Measurements from ENCODE around the gene PPM1J. TPM values are rescaled to one million over a fixed set of nuclear protein-coding genes. Genes with fewer than 3 reads are reported as not detected.

Gene PPM1J
- total and polyA plus RNA-seq, 2 of the 13 experiments (the other 11 are each of a cell fraction or from before 2014, with no cell fraction given): 0.07 to 0.22 TPM

DNA sequence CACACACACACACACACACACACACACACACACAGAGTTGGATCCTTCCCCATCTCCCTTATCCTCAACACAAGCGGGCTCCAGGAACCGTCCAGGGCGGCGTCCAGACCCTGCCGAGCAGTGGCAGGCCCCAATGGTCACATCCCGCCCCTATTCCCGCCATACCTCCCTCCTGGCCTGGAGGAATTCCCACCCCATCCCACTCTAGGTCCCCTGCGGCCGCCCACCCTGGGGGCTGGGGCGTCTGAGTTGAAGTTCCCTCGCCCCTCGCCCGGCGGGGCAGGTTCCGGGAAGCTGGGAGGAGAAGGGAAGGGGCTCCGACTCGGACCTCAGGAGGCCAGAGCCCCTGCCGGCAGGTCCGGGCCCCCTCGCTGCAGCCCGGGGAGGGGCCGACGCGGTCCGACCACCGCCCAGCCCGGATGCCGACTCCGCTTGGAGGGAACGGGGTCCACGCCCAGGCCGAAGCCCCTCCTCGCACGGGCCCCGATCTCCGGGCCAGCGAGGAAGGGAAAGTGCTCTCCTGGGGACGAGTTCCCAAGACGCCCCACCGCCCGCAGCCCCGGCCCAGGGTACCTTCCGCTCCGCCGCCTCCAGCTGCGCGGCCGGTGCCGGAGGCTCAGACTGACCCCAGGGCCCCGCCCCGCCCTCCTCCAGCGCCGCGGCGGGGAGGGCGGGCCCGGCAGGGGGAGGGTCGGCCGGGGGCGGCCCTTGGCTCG lies 8.5 kb downstream of the PPM1J start, which contains the start of gene RHOC (continued):
- TF ChIP-seq, protein P1, sequence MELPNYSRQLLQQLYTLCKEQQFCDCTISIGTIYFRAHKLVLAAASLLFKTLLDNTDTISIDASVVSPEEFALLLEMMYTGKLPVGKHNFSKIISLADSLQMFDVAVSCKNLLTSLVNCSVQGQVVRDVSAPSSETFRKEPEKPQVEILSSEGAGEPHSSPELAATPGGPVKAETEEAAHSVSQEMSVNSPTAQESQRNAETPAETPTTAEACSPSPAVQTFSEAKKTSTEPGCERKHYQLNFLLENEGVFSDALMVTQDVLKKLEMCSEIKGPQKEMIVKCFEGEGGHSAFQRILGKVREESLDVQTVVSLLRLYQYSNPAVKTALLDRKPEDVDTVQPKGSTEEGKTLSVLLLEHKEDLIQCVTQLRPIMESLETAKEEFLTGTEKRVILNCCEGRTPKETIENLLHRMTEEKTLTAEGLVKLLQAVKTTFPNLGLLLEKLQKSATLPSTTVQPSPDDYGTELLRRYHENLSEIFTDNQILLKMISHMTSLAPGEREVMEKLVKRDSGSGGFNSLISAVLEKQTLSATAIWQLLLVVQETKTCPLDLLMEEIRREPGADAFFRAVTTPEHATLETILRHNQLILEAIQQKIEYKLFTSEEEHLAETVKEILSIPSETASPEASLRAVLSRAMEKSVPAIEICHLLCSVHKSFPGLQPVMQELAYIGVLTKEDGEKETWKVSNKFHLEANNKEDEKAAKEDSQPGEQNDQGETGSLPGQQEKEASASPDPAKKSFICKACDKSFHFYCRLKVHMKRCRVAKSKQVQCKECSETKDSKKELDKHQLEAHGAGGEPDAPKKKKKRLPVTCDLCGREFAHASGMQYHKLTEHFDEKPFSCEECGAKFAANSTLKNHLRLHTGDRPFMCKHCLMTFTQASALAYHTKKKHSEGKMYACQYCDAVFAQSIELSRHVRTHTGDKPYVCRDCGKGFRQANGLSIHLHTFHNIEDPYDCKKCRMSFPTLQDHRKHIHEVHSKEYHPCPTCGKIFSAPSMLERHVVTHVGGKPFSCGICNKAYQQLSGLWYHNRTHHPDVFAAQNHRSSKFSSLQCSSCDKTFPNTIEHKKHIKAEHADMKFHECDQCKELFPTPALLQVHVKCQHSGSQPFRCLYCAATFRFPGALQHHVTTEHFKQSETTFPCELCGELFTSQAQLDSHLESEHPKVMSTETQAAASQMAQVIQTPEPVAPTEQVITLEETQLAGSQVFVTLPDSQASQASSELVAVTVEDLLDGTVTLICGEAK (IDR thresholded peaks at IDR 0.05): no peak
- TF ChIP-seq, protein P1 (CRISPR knock-in tag; IDR thresholded peaks at IDR 0.05): no peak; the same call in 1 of the 2 replicates
- TF ChIP-seq YEATS4 (CRISPR knock-in tag; IDR thresholded peaks at IDR 0.05; ENCODE audit: borderline replicate concordance) (no peak), RXRB (CRISPR knock-in tag; IDR thresholded peaks at IDR 0.05; ENCODE audit: borderline replicate concordance) (0 out of 2 replicates have a peak, but pooled peaks have one; percentile 0), ZBTB7B (CRISPR knock-in tag; IDR thresholded peaks at IDR 0.05) (no peak), ZNF282 (IDR thresholded peaks at IDR 0.05; ENCODE audit: partially characterized antibody) (no peak), ZFX (CRISPR knock-in tag; IDR thresholded peaks at IDR 0.05; ENCODE audit: low read depth) (peak; percentile 43; the same call in 1 of the 2 replicates), MED13 (CRISPR knock-in tag; IDR thresholded peaks at IDR 0.05) (no peak; the same call in 1 of the 2 replicates), REL (CRISPR knock-in tag; conservative IDR thresholded peaks at IDR 0.05) (no peak), ZNF33A (CRISPR knock-in tag; IDR thresholded peaks at IDR 0.05; ENCODE audit: borderline replicate concordance) (0 out of 2 replicates have a peak, but pooled peaks have one; percentile 67), PAF1 (CRISPR knock-in tag; IDR thresholded peaks at IDR 0.05) (no peak), POLR2G (IDR thresholded peaks at IDR 0.05; ENCODE audit: low read depth, low read length) (peak; percentile 76), KDM6A (CRISPR knock-in tag; IDR thresholded peaks at IDR 0.05; ENCODE audit: low read depth) (no peak), PHF20 (CRISPR knock-in tag; IDR thresholded peaks at IDR 0.05) (no peak)
- TF ChIP-seq, protein P2, sequence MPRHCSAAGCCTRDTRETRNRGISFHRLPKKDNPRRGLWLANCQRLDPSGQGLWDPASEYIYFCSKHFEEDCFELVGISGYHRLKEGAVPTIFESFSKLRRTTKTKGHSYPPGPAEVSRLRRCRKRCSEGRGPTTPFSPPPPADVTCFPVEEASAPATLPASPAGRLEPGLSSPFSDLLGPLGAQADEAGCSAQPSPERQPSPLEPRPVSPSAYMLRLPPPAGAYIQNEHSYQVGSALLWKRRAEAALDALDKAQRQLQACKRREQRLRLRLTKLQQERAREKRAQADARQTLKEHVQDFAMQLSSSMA (CRISPR knock-in tag; IDR thresholded peaks at IDR 0.05): peak; percentile 10; the same call in 1 of the 2 replicates
- TF ChIP-seq, protein P3, sequence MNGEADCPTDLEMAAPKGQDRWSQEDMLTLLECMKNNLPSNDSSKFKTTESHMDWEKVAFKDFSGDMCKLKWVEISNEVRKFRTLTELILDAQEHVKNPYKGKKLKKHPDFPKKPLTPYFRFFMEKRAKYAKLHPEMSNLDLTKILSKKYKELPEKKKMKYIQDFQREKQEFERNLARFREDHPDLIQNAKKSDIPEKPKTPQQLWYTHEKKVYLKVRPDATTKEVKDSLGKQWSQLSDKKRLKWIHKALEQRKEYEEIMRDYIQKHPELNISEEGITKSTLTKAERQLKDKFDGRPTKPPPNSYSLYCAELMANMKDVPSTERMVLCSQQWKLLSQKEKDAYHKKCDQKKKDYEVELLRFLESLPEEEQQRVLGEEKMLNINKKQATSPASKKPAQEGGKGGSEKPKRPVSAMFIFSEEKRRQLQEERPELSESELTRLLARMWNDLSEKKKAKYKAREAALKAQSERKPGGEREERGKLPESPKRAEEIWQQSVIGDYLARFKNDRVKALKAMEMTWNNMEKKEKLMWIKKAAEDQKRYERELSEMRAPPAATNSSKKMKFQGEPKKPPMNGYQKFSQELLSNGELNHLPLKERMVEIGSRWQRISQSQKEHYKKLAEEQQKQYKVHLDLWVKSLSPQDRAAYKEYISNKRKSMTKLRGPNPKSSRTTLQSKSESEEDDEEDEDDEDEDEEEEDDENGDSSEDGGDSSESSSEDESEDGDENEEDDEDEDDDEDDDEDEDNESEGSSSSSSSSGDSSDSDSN (CRISPR knock-in tag; IDR thresholded peaks at IDR 0.05): peak; percentile 70; the same call in 1 of the 2 replicates
- TF ChIP-seq, protein P4, sequence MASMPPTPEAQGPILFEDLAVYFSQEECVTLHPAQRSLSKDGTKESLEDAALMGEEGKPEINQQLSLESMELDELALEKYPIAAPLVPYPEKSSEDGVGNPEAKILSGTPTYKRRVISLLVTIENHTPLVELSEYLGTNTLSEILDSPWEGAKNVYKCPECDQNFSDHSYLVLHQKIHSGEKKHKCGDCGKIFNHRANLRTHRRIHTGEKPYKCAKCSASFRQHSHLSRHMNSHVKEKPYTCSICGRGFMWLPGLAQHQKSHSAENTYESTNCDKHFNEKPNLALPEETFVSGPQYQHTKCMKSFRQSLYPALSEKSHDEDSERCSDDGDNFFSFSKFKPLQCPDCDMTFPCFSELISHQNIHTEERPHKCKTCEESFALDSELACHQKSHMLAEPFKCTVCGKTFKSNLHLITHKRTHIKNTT (CRISPR knock-in tag; IDR thresholded peaks at IDR 0.05): no peak

Measured in HepG2 (cell line).